Hematopoietic multipotent progenitor cell (in vitro differentiated cells): ENCODE measurements around the gene CMTM4. TPM values are rescaled to one million over a fixed set of nuclear protein-coding genes. Genes with fewer than 3 reads are reported as not detected.
"Not testable (repeated sequence)": the region's sequence is repeated elsewhere in the genome, so short reads cannot be mapped to it uniquely, and the experiment has no call there.

Experiments
- DNase-seq, 3 donors: peaks; one replicate each; pipeline ENCODE4 v3.0.0-alpha.2; 2011 to 2015; ENCODE audit warnings: low read depth in 2 of 3, low spot score in 2 of 3
- total RNA-seq: library from RNA; depleted of rRNA; stranded (reverse); fragments of >200 nt; gene quantifications from one replicate; pipeline ENCODE4 v1.2.3, GENCODE V29; 2012

Gene CMTM4
- total RNA-seq, 1 donor = 8.9 TPM

- DNase-seq = no peak
Observed at GRCh38 chr16:66649167-66649566, 47.4 kb downstream of the CMTM4 start.

- no peak for DNase-seq
Observed at GRCh38 chr16:66647866-66648265, 48.7 kb downstream of the CMTM4 start.

- no peak for DNase-seq
Observed at GRCh38 chr16:66641387-66641786, 55.2 kb downstream of the CMTM4 start.

GRCh38 chr16:66640724-66641314 lies 55.7 kb downstream of the CMTM4 start:
- DNase-seq = no peak

GRCh38 chr16:66639091-66639885 lies 57.3 kb downstream of the CMTM4 start:
- DNase-seq = no peak

GRCh38 chr16:66637806-66638205 lies 58.7 kb downstream of the CMTM4 start:
- DNase-seq = no peak

- no peak for DNase-seq
Observed at GRCh38 chr16:66636199-66636598, 60.3 kb downstream of the CMTM4 start.

GRCh38 chr16:66635406-66635805 lies 61.1 kb downstream of the CMTM4 start:
- DNase-seq = no peak

- no peak for DNase-seq
Observed at GRCh38 chr16:66634527-66635196, 61.9 kb downstream of the CMTM4 start.

- not testable (repeated sequence) for DNase-seq
Observed at GRCh38 chr16:66631558-66631957, 65.0 kb downstream of the CMTM4 start.

GRCh38 chr16:66630561-66631260 lies 65.8 kb downstream of the CMTM4 start:
- DNase-seq = not testable (repeated sequence)

GRCh38 chr16:66629856-66630255 lies 66.7 kb downstream of the CMTM4 start:
- no peak for DNase-seq

- not testable (repeated sequence) for DNase-seq
Observed at GRCh38 chr16:66627611-66628378, 68.7 kb downstream of the CMTM4 start.

GRCh38 chr16:66623755-66624154 lies 72.8 kb downstream of the CMTM4 start:
- no peak for DNase-seq

GRCh38 chr16:66622863-66623262 lies 73.7 kb downstream of the CMTM4 start:
- no peak for DNase-seq

- no peak for DNase-seq
Observed at GRCh38 chr16:66621973-66622372, 74.6 kb downstream of the CMTM4 start.

GRCh38 chr16:66620429-66620795 lies 76.1 kb downstream of the CMTM4 start:
- DNase-seq = no peak

- no peak for DNase-seq
Observed at GRCh38 chr16:66619534-66620428, 76.8 kb downstream of the CMTM4 start.

- DNase-seq = no peak
Observed at GRCh38 chr16:66618588-66619375, 77.8 kb downstream of the CMTM4 start.
